GM12878 (cell line): ENCODE data around the gene FHOD3. TPM values are rescaled to one million over a fixed set of nuclear protein-coding genes. Genes with fewer than 3 reads are reported as not detected.
A peak's percentile ranks its signal among the peaks of the same experiment; 100 is the strongest.

Experiments
- ATAC-seq: fragments of 200-7000 bp; cut with Tn5 transposase; 3 replicates; pipeline ENCODE4 v1.9.1; 2020; ENCODE audit warnings: mild to moderate bottlenecking, moderate library complexity
- BruUV-seq: library from RNA; stranded (reverse); fragments of 400-500 nt; replicated peaks from 2 replicates; lab custom pipeline; 2021; lab: Mats Ljungman, UMichigan
- CTCF ChIA-PET: fragments of 300-600 bp; sonication (Branson Sonifier 250); formaldehyde crosslinking; extraction: SDS; loops from one replicate; lab custom pipeline; 2021; ENCODE audit warnings: inconsistent platforms; lab: Yijun Ruan, JAX
- POLR2A ChIA-PET: fragments of 350-600 bp; formaldehyde crosslinking; extraction: SDS; loops from one replicate; lab custom pipeline; 2021; ENCODE audit warnings: inconsistent platforms; lab: Charles Lee
- RAD21 ChIA-PET: fragments of 300-600 bp; sonication (Branson Sonifier 250); formaldehyde crosslinking; loops from one replicate; lab custom pipeline; 2023; ENCODE audit warnings: antibody characterized with exemption; ENCODE audit not compliant: unreplicated experiment; lab: Charles Lee
- SMC1A ChIA-PET: fragments of 300-600 bp; sonication (Branson Sonifier 250); formaldehyde crosslinking; loops from one replicate; lab custom pipeline; 2023; ENCODE audit not compliant: unreplicated experiment, uncharacterized antibody; lab: Charles Lee
- DNase-seq: peaks from one replicate; pipeline ENCODE4 v3.0.0-alpha.2; 2011; ENCODE audit warnings: low read depth, low spot score
- FAIRE-seq: peaks from 3 replicates; lab custom pipeline; 2011; peaks lifted over from hg19 to GRCh38; lab: Jason Lieb, UNC
- H2AFZ ChIP-seq: 2 replicates; pipeline ENCODE4 v1.6.0; 2011; ENCODE audit warnings: low read depth, low read length, control low read depth; ENCODE audit not compliant: control insufficient read depth
- H3K27ac ChIP-seq: 2 replicates; pipeline ENCODE4 v1.5.1; 2011; ENCODE audit warnings: control low read depth; ENCODE audit not compliant: control insufficient read depth, insufficient read depth
- H3K27me3 ChIP-seq, 2 experiments: replicated peaks in 1 of 2; 2 replicates each; pipeline versions ENCODE4 v1.6.0 to v1.6.1; 2011; ENCODE audit warnings: low read length in 1 of 2; ENCODE audit not compliant: control insufficient read depth in 2 of 2, insufficient read depth in 2 of 2
- H3K36me3 ChIP-seq, 2 experiments: 2 replicates each; pipeline ENCODE4 v1.5.1; 2011; ENCODE audit warnings: low read length in 1 of 2; ENCODE audit not compliant: control insufficient read depth in 2 of 2, insufficient read depth in 2 of 2
- H3K4me1 ChIP-seq: 2 replicates; pipeline ENCODE4 v1.6.1; 2011; ENCODE audit warnings: mild to moderate bottlenecking, low read length, moderate library complexity, mixed read lengths; ENCODE audit not compliant: control insufficient read depth, insufficient read depth
- H3K4me2 ChIP-seq: 2 replicates; pipeline ENCODE4 v1.6.0; 2011; ENCODE audit warnings: control low read depth; ENCODE audit not compliant: control insufficient read depth, insufficient read depth
- H3K4me3 ChIP-seq: fragments of 200-600 bp; sonication (generic); 2 replicates; pipeline ENCODE4 v1.5.1; 2016
- H3K79me2 ChIP-seq: 2 replicates; pipeline ENCODE4 v1.6.0; 2011; ENCODE audit warnings: low read length; ENCODE audit not compliant: control insufficient read depth, insufficient read depth
- H3K9ac ChIP-seq: 2 replicates; pipeline ENCODE4 v1.8.0; 2011; ENCODE audit warnings: low read length, control low read depth, mixed read lengths; ENCODE audit not compliant: control insufficient read depth, insufficient read depth
- H3K9me3 ChIP-seq: replicated peaks from 3 replicates; pipeline ENCODE4 v1.5.1; 2011; ENCODE audit warnings: mild to moderate bottlenecking, low read length; ENCODE audit not compliant: control insufficient read depth, insufficient read depth
- H4K20me1 ChIP-seq: 2 replicates; pipeline ENCODE4 v1.6.0; 2011; ENCODE audit not compliant: control insufficient read depth, insufficient read depth
- ATF2 ChIP-seq: IDR thresholded peaks from 2 replicates; pipeline ENCODE4 v1.6.1; 2012; ENCODE audit warnings: low read length, inconsistent platforms
- EGR1 ChIP-seq, 2 experiments: IDR thresholded peaks; 1 replicate in 1 of 2; 2 replicates in 1 of 2; pipeline ENCODE4 v1.6.1; 2011 to 2012; ENCODE audit warnings: low read depth in 2 of 2, low read length in 2 of 2, borderline replicate concordance in 1 of 2, mild to moderate bottlenecking in 1 of 2, moderate library complexity in 1 of 2
- EP300 ChIP-seq, 2 experiments: fragments of 150-350 bp in 1 of 2; IDR thresholded peaks; 2 replicates each; pipeline ENCODE4 v1.6.1; 2011 to 2012; ENCODE audit warnings: low read depth in 2 of 2, low read length in 2 of 2, borderline replicate concordance in 1 of 2, improper control_type of control experiment in 1 of 2, inconsistent platforms in 1 of 2; ENCODE audit not compliant: control insufficient read depth in 1 of 2
- ESRRA ChIP-seq: IDR thresholded peaks from 2 replicates; pipeline ENCODE4 v1.6.1; 2012; ENCODE audit warnings: mild to moderate bottlenecking, low read length, improper control_type of control experiment
- IKZF1 ChIP-seq: fragments of 450-650 bp; conservative IDR thresholded peaks from 2 replicates; pipeline ENCODE4 v1.6.1; 2017; ENCODE audit warnings: antibody characterized with exemption, mild to moderate bottlenecking
- JUNB ChIP-seq: IDR thresholded peaks from 2 replicates; pipeline ENCODE4 v1.6.1; 2016; ENCODE audit warnings: antibody characterized with exemption, mild to moderate bottlenecking
- KLF5 ChIP-seq: fragments of 450-650 bp; IDR thresholded peaks from 2 replicates; pipeline ENCODE4 v1.6.1; 2014; ENCODE audit warnings: mild to moderate bottlenecking; ENCODE audit not compliant: partially characterized antibody
- MLLT1 ChIP-seq: fragments of 450-650 bp; IDR thresholded peaks from 2 replicates; pipeline ENCODE4 v1.6.1; 2016; ENCODE audit warnings: mild to moderate bottlenecking
- PKNOX1 ChIP-seq: fragments of 450-650 bp; IDR thresholded peaks from 2 replicates; pipeline ENCODE4 v1.6.1; 2016; ENCODE audit warnings: mild to moderate bottlenecking
- RAD51 ChIP-seq: fragments of 450-650 bp; IDR thresholded peaks from 2 replicates; pipeline ENCODE4 v1.6.1; 2016; ENCODE audit warnings: moderate library complexity, mild to moderate bottlenecking, inconsistent platforms
- SKIL ChIP-seq: fragments of 450-650 bp; IDR thresholded peaks from 2 replicates; pipeline ENCODE4 v1.6.1; 2017; ENCODE audit warnings: mild to moderate bottlenecking, low read depth, inconsistent platforms; ENCODE audit not compliant: poor library complexity, severe bottlenecking
- ZBED1 ChIP-seq: IDR thresholded peaks from 2 replicates; pipeline ENCODE4 v1.6.1; 2016; ENCODE audit warnings: borderline replicate concordance
- ZNF217 ChIP-seq: fragments of 450-650 bp; IDR thresholded peaks from 2 replicates; pipeline ENCODE4 v1.6.1; 2017; ENCODE audit warnings: antibody characterized with exemption, mild to moderate bottlenecking
- WGBS: methylation state at CpG from one replicate; pipeline ENCODE4 v1.1.6; 2016; ENCODE audit warnings: low lambda C conversion rate; ENCODE audit not compliant: insufficient replicate concordance, insufficient coverage; ENCODE audit errors: missing lambda C conversion rate; 5-methylcytosine and 5-hydroxymethylcytosine counted together
- in situ Hi-C: fragments of 300-500 bp; cut with MboI; formaldehyde crosslinking; loops from 9 replicates; pipeline ENCODE4 v1.14.3; 2018; ENCODE audit warnings: mixed read lengths
- intact Hi-C: fragments of 100-400 bp; cut with micrococcal nuclease; formaldehyde crosslinking; loops from one replicate; pipeline ENCODE4 v1.14.2; 2022; ENCODE audit not compliant: unreplicated experiment
- polyA plus RNA-seq, 11 experiments: library from polyadenylated mRNA; depleted of rRNA in 4 of 11; unstranded in 6 of 11; stranded (reverse) in 5 of 11; fragments of >200 nt; fragmentation: Nextera tagmentation in 4 of 11; fragmentation: Illumina TruSeq in 1 of 11; extraction: Ambion mirVana in 4 of 11; extraction: Trizol in 1 of 11; gene quantifications; 1 replicate in 1 of 11; 2 replicates in 10 of 11; pipeline versions ENCODE4 v1.2.1 to v1.2.3, GENCODE V29; 2011 to 2016; ENCODE audit warnings: inconsistent platforms in 2 of 11, missing spikeins in 2 of 11, low read depth in 1 of 11
- total RNA-seq, 4 experiments: library from RNA; depleted of rRNA in 3 of 4; stranded (reverse); fragments of >200 nt in 3 of 4; fragmentation: Illumina TruSeq in 1 of 4; extraction: Trizol in 1 of 4; gene quantifications; 2 replicates each; pipeline versions ENCODE4 v1.2.1 to v1.2.3, GENCODE V29; 2013 to 2021

Gene FHOD3
- total and polyA plus RNA-seq, 10 of the 15 experiments (the other 5 are each of a cell fraction or from before 2014, with no cell fraction given), result 0.77 to 26.7 (median 10.4) TPM

- no peak overlapping the region for H3K4me3 ChIP-seq
- CTCF ChIA-PET, result interaction anchor here (0.8 to 4.3 kb wide), 15 partner anchors 9 to 206 kb away, joined by 3 to 21 read pairs (median 4); partner anchors contain the start of gene FHOD3
- no peaks in the 10 kb centered on the region; the same call in 2 of the 3 replicates for H3K9me3 ChIP-seq
- SMC1A ChIA-PET, result interaction anchor here (0.6 to 41.4 kb wide), 26 partner anchors 10 to 350 kb away, joined by 3 to 1180 read pairs (median 4); partner anchors contain the start of gene FHOD3
- no peaks in the 10 kb centered on the region for H4K20me1 ChIP-seq
- peak overlapping the region; percentile 72 for H3K27ac ChIP-seq
- in situ Hi-C loops (no loop called here), intact Hi-C loops (loop anchor here (1.0 to 2.0 kb wide), 5 partner anchors 17 to 269 kb away; no protein-coding TSS in a partner anchor)
- H3K27me3 ChIP-seq, result no peaks in the 10 kb centered on the region
- no peak overlapping the region for H3K4me2 ChIP-seq
- peak; percentile 74 for ATAC-seq
- H2AFZ ChIP-seq, result no peak overlapping the region
- POLR2A ChIA-PET, result interaction anchor here (0.6 to 5.1 kb wide), 22 partner anchors 8 to 269 kb away, joined by 3 to 51 read pairs (median 4); partner anchors contain the start of gene FHOD3
- no peaks in the 10 kb centered on the region; a peak in 1 of 4 replicates for H3K36me3 ChIP-seq
- 17% methylated on average over 7 of the region's 7 CpGs for WGBS
- peaks cover 17% of the 10 kb centered on the region for H3K4me1 ChIP-seq
- peak; percentile 57 for DNase-seq
- no peak overlapping the region for H3K9ac ChIP-seq
- FAIRE-seq, result no peak
- RAD21 ChIA-PET, result interaction anchor here (0.6 to 13.5 kb wide), 39 partner anchors 8 to 272 kb away, joined by 3 to 203 read pairs (median 5); partner anchors contain the start of gene FHOD3
- no peaks in the 10 kb centered on the region; the same call in 1 of the 2 replicates for H3K79me2 ChIP-seq
- no TSS peak for BruUV-seq
- TF ChIP-seq ATF2, result peak; percentile 80
- no peak for TF ChIP-seq ESRRA
- peak; percentile 96 for TF ChIP-seq MLLT1
- no peak for TF ChIP-seq EGR1 (IDR thresholded peaks at IDR 0.05; ENCODE audit: borderline replicate concordance in 1 of 2, low read depth in 2 of 2, low read length in 2 of 2)
- TF ChIP-seq ZNF217, result peak; percentile 88
- TF ChIP-seq SKIL, result peak; percentile 85
- peak; percentile 36 for TF ChIP-seq KLF5
- peak; percentile 88 for TF ChIP-seq IKZF1
- TF ChIP-seq RAD51, result peak; percentile 25; the same call in 1 of the 2 replicates
- peak; percentile 61 for TF ChIP-seq PKNOX1
- peak; percentile 67 to 86 for TF ChIP-seq EP300 (IDR thresholded peaks at IDR 0.05; ENCODE audit: borderline replicate concordance in 1 of 2, control insufficient read depth in 1 of 2, low read depth in 2 of 2, low read length in 2 of 2)
- TF ChIP-seq JUNB, result peak; percentile 55
- peak; percentile 45; the same call in 1 of the 2 replicates for TF ChIP-seq ZBED1
These were observed 68.6 kb downstream of the FHOD3 start for GRCh38 chr18:36365836-36366775.
